ENCODE results near the gene AUTS2.

DNA sequence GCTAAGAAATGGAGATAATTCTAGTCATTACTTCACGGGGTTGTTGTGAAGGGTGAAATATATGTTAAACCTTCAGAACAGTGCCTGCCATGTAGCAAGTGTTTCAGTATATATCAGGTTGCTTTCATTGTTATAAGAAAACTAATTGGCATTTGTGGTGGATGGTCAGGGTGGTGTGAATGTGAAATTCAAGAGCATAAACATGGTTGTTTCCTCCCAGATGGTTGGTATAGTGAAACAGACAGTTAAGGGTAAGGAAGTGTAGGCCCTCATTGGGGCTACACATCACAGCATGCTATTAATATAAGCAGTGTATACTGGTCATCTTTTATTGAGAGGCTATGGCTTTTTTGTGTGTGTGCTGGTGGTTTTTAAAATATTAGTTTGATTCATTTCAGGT lies 171.6 kb downstream of the AUTS2 start:
- no peak for TF ChIP-seq POLR2A (IDR thresholded peaks at IDR 0.05; ENCODE audit: low read depth, low read length)
- no peak for TF ChIP-seq POLR2AphosphoS5 (IDR thresholded peaks at IDR 0.05; ENCODE audit: low read depth, low read length)

Data from GM12891 (cell line).